ENCODE results near the gene DUSP5. TPM values are rescaled to one million over a fixed set of nuclear protein-coding genes. Genes with fewer than 3 reads are reported as not detected.

DUSP5 gene
- total and polyA plus RNA-seq, 4 donors, result 2.0 to 8.9 (median 8.0) TPM

- Histone ChIP-seq H3K36me3 (ENCODE audit: control insufficient read depth in 4 of 4, insufficient read depth in 3 of 4, low read depth in 1 of 4, low read length in 3 of 4) (no peaks in the 10 kb centered on the region), H3K9me3 (ENCODE audit: control insufficient read depth in 4 of 4, low read length in 3 of 4) (no peaks in the 10 kb centered on the region), H3K9ac (ENCODE audit: low read depth in 1 of 2, low read length in 2 of 2) (no peak overlapping the region), H3K27ac (ENCODE audit: low read depth in 1 of 2, low read length in 2 of 2) (no peak overlapping the region), H3K4me1 (ENCODE audit: control insufficient read depth in 4 of 4, insufficient read depth in 4 of 4, low read length in 3 of 4) (peaks cover 0 to 5% (median 2%) of the 10 kb centered on the region in 4 donors), H3K4me3 (ENCODE audit: low read depth in 1 of 3, low read length in 3 of 3) (no peak overlapping the region), H3K27me3 (ENCODE audit: control insufficient read depth in 4 of 4, insufficient read depth in 4 of 4, low read length in 3 of 4) (no peaks in the 10 kb centered on the region)
- 68% methylated on average over 7 of the region's 7 CpGs for WGBS
- DNase-seq (ENCODE audit: low spot score), result no peak
- TF ChIP-seq CTCF (IDR thresholded peaks at IDR 0.05; ENCODE audit: low read depth, low read length, missing input control) (no peak), RXRA (IDR thresholded peaks at IDR 0.05) (no peak), FOXA1 (IDR thresholded peaks at IDR 0.05) (no peak), JUND (IDR thresholded peaks at IDR 0.05) (no peak), HNF4G (IDR thresholded peaks at IDR 0.05) (no peak), EGR1 (IDR thresholded peaks at IDR 0.05; ENCODE audit: low read depth in 2 of 2) (no peak), TAF1 (conservative IDR thresholded peaks at IDR 0.05) (no peak), NR2F2 (IDR thresholded peaks at IDR 0.05) (no peak), GABPA (IDR thresholded peaks at IDR 0.05 in 1 of 2, conservative IDR thresholded peaks at IDR 0.05 in 1 of 2) (no peak), SP1 (IDR thresholded peaks at IDR 0.05) (no peak), HNF4A (conservative IDR thresholded peaks at IDR 0.05) (no peak)
- TF ChIP-seq, protein P1, sequence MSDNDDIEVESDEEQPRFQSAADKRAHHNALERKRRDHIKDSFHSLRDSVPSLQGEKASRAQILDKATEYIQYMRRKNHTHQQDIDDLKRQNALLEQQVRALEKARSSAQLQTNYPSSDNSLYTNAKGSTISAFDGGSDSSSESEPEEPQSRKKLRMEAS (IDR thresholded peaks at IDR 0.05), result no peak
- TF ChIP-seq, protein P2, sequence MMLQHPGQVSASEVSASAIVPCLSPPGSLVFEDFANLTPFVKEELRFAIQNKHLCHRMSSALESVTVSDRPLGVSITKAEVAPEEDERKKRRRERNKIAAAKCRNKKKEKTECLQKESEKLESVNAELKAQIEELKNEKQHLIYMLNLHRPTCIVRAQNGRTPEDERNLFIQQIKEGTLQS (IDR thresholded peaks at IDR 0.05), result no peak
- TF ChIP-seq, protein P3, sequence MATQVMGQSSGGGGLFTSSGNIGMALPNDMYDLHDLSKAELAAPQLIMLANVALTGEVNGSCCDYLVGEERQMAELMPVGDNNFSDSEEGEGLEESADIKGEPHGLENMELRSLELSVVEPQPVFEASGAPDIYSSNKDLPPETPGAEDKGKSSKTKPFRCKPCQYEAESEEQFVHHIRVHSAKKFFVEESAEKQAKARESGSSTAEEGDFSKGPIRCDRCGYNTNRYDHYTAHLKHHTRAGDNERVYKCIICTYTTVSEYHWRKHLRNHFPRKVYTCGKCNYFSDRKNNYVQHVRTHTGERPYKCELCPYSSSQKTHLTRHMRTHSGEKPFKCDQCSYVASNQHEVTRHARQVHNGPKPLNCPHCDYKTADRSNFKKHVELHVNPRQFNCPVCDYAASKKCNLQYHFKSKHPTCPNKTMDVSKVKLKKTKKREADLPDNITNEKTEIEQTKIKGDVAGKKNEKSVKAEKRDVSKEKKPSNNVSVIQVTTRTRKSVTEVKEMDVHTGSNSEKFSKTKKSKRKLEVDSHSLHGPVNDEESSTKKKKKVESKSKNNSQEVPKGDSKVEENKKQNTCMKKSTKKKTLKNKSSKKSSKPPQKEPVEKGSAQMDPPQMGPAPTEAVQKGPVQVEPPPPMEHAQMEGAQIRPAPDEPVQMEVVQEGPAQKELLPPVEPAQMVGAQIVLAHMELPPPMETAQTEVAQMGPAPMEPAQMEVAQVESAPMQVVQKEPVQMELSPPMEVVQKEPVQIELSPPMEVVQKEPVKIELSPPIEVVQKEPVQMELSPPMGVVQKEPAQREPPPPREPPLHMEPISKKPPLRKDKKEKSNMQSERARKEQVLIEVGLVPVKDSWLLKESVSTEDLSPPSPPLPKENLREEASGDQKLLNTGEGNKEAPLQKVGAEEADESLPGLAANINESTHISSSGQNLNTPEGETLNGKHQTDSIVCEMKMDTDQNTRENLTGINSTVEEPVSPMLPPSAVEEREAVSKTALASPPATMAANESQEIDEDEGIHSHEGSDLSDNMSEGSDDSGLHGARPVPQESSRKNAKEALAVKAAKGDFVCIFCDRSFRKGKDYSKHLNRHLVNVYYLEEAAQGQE (IDR thresholded peaks at IDR 0.05), result no peak
- TF ChIP-seq, protein P4, sequence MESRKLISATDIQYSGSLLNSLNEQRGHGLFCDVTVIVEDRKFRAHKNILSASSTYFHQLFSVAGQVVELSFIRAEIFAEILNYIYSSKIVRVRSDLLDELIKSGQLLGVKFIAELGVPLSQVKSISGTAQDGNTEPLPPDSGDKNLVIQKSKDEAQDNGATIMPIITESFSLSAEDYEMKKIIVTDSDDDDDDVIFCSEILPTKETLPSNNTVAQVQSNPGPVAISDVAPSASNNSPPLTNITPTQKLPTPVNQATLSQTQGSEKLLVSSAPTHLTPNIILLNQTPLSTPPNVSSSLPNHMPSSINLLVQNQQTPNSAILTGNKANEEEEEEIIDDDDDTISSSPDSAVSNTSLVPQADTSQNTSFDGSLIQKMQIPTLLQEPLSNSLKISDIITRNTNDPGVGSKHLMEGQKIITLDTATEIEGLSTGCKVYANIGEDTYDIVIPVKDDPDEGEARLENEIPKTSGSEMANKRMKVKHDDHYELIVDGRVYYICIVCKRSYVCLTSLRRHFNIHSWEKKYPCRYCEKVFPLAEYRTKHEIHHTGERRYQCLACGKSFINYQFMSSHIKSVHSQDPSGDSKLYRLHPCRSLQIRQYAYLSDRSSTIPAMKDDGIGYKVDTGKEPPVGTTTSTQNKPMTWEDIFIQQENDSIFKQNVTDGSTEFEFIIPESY (IDR thresholded peaks at IDR 0.05), result no peak
Observed at GRCh38 chr10:110546499-110547110, 48.9 kb downstream of the DUSP5 start.

Data from liver (tissue), 9 donors.